Effector memory CD4-positive, alpha-beta T cell (primary cell): Measurements from ENCODE around the gene KLF17.

Source experiments
- DNase-seq, 3 donors: peaks; one replicate each; pipeline ENCODE4 v3.0.0-alpha.2; 2020
- H3K27ac ChIP-seq: 2 replicates; pipeline ENCODE4 v1.7.0; 2013; ENCODE audit warnings: mild to moderate bottlenecking, low read length, moderate library complexity; ENCODE audit not compliant: insufficient read depth, poor library complexity, severe bottlenecking
- H3K27me3 ChIP-seq: replicated peaks from 2 replicates; pipeline ENCODE4 v1.7.0; 2013; ENCODE audit warnings: mild to moderate bottlenecking, low read length; ENCODE audit not compliant: insufficient read depth, control insufficient read depth, poor library complexity, severe bottlenecking
- H3K36me3 ChIP-seq: 2 replicates; pipeline ENCODE4 v1.7.0; 2013; ENCODE audit warnings: mild to moderate bottlenecking, low read length, moderate library complexity; ENCODE audit not compliant: control insufficient read depth, insufficient read depth
- H3K4me1 ChIP-seq: 2 replicates; pipeline ENCODE4 v1.7.0; 2013; ENCODE audit warnings: low read length, mild to moderate bottlenecking; ENCODE audit not compliant: control insufficient read depth, insufficient read depth, poor library complexity, severe bottlenecking
- H3K4me3 ChIP-seq: 2 replicates; pipeline ENCODE4 v1.7.0; 2013; ENCODE audit warnings: low read length, low read depth, mild to moderate bottlenecking; ENCODE audit not compliant: insufficient read depth, poor library complexity, severe bottlenecking
- H3K9me3 ChIP-seq: 2 replicates; pipeline ENCODE4 v1.7.0; 2013; ENCODE audit warnings: mild to moderate bottlenecking, low read length, moderate library complexity; ENCODE audit not compliant: control insufficient read depth

Gene KLF17

GRCh38 chr1:44174630-44175029, 56.0 kb downstream of the KLF17 start:
- H3K36me3 ChIP-seq, result no peaks in the 10 kb centered on the region
- DNase-seq, result no peak
- H3K27ac ChIP-seq, result no peak overlapping the region
- H3K4me3 ChIP-seq, result no peak overlapping the region
- H3K27me3 ChIP-seq, result peaks cover 7% of the 10 kb centered on the region
- H3K4me1 ChIP-seq, result no peaks in the 10 kb centered on the region
- H3K9me3 ChIP-seq, result no peaks in the 10 kb centered on the region
